Gastroesophageal sphincter (tissue), 4 donors: ENCODE results near the gene ZNF624. TPM values are rescaled to one million over a fixed set of nuclear protein-coding genes. Genes with fewer than 3 reads are reported as not detected.
"Not testable (repeated sequence)": the region's sequence is repeated elsewhere in the genome, so short reads cannot be mapped to it uniquely, and the experiment has no call there.

ENCODE experiments used
- ATAC-seq: fragments of 150-250 bp; one replicate; pipeline ENCODE4 v1.9.1; 2016; ENCODE audit warnings: mild to moderate bottlenecking, moderate library complexity
- H3K27ac ChIP-seq, 4 donors: fragments of 200-600 bp; sonication (generic) in 3 of 4; 1 replicate in 3 of 4; 2 replicates in 1 of 4; pipeline ENCODE4 v1.5.1; 2016 to 2019
- H3K27me3 ChIP-seq: fragments of 200-600 bp; sonication (generic); one replicate; pipeline ENCODE4 v1.5.1; 2019
- H3K36me3 ChIP-seq, 2 donors: fragments of 200-600 bp; sonication (generic); one replicate each; pipeline ENCODE4 v1.5.1; 2019; ENCODE audit warnings: control low read depth in 1 of 2
- H3K4me1 ChIP-seq, 3 donors: fragments of 200-600 bp; sonication (generic); 1 replicate in 2 of 3; 2 replicates in 1 of 3; pipeline ENCODE4 v1.5.1; 2016 to 2019; ENCODE audit warnings: control low read depth in 2 of 3
- H3K4me3 ChIP-seq, 2 donors: fragments of 200-600 bp; sonication (generic); one replicate each; pipeline ENCODE4 v1.5.1; 2019; ENCODE audit warnings: mild to moderate bottlenecking in 1 of 2, moderate library complexity in 1 of 2
- H3K9me3 ChIP-seq, 3 donors: fragments of 200-600 bp; sonication (generic); one replicate each; pipeline ENCODE4 v1.5.1; 2017 to 2019; ENCODE audit warnings: control low read depth in 2 of 3
- EP300 ChIP-seq: sonication (generic); formaldehyde crosslinking; IDR thresholded peaks from one replicate; pipeline ENCODE4 v1.6.1; 2017; ENCODE audit warnings: antibody characterized with exemption, mild to moderate bottlenecking
- POLR2A ChIP-seq, 2 donors: fragments of 450-650 bp; IDR thresholded peaks; one replicate each; pipeline ENCODE4 v1.6.1; 2017; ENCODE audit warnings: antibody characterized with exemption in 2 of 2, mild to moderate bottlenecking in 2 of 2, moderate library complexity in 1 of 2
- POLR2AphosphoS5 ChIP-seq: sonication (generic); formaldehyde crosslinking; IDR thresholded peaks from one replicate; pipeline ENCODE4 v1.6.1; 2017; ENCODE audit warnings: antibody characterized with exemption
- WGBS, 2 donors: methylation state at CpG; one replicate each; pipeline ENCODE4 v1.1.5; 2018; ENCODE audit warnings: low coverage in 1 of 2; 5-methylcytosine and 5-hydroxymethylcytosine counted together
- total RNA-seq, 4 donors: library from RNA; depleted of rRNA; stranded (reverse); fragments of >200 nt; gene quantifications; one replicate each; pipeline ENCODE4 v1.1.0, GENCODE V29; 2016
- TF ChIP-seq, protein P1 (sequence below), 4 experiments: fragments of 200-600 bp in 2 of 4; fragments of 450-650 bp in 2 of 4; sonication (generic) in 1 of 4; IDR thresholded peaks; one replicate each; pipeline ENCODE4 v1.5.1; 2017 to 2019; ENCODE audit warnings: antibody characterized with exemption in 4 of 4, mild to moderate bottlenecking in 2 of 4, moderate library complexity in 2 of 4

Gene ZNF624
- total RNA-seq, 4 donors from 2014 or later, result 3.0 to 4.4 (median 3.4) TPM

DNA sequence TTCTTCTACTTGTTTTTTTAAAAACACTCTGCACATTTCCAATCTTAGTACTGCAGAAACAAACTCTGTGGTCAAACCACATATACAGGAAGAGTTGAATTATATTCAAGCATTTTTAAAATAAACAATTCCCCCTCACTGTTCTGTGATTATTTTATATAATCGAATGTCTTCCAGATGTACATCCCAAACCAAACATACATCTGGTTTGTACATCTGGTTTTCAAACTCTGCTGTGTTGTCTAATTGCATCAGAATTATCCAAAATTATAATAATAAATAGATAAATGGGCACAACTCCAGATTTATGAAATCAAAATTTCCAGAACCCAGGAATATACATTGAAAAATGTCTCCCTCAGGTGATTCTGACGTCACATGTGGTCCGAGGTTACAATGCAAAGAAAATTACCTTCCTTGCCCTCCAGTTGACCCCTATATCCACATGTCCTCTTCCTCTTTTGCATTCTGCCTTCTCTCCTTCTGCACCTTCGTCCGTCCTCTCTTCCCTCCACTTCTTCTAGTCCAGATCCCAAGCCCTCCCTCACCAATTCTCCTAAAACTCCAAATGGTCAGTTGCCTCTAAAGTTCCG, 23.1 kb upstream of the ZNF624 start:
- TF ChIP-seq POLR2A (IDR thresholded peaks at IDR 0.05) (no peak), POLR2AphosphoS5 (no peak), EP300 (no peak)
- TF ChIP-seq, protein P1, sequence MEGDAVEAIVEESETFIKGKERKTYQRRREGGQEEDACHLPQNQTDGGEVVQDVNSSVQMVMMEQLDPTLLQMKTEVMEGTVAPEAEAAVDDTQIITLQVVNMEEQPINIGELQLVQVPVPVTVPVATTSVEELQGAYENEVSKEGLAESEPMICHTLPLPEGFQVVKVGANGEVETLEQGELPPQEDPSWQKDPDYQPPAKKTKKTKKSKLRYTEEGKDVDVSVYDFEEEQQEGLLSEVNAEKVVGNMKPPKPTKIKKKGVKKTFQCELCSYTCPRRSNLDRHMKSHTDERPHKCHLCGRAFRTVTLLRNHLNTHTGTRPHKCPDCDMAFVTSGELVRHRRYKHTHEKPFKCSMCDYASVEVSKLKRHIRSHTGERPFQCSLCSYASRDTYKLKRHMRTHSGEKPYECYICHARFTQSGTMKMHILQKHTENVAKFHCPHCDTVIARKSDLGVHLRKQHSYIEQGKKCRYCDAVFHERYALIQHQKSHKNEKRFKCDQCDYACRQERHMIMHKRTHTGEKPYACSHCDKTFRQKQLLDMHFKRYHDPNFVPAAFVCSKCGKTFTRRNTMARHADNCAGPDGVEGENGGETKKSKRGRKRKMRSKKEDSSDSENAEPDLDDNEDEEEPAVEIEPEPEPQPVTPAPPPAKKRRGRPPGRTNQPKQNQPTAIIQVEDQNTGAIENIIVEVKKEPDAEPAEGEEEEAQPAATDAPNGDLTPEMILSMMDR (IDR thresholded peaks at IDR 0.05), result no peak
- Histone ChIP-seq H3K9me3 (no peaks in the 10 kb centered on the region), H3K36me3 (no peaks in the 10 kb centered on the region), H3K4me3 (no peak overlapping the region), H3K27me3 (peaks cover 17% of the 10 kb centered on the region), H3K27ac (no peak overlapping the region), H3K4me1 (no peaks in the 10 kb centered on the region)
- ATAC-seq, result no peak
- 65 to 66% methylated on average over 5 to 6 of the region's 6 CpGs for WGBS, 2 donors

DNA sequence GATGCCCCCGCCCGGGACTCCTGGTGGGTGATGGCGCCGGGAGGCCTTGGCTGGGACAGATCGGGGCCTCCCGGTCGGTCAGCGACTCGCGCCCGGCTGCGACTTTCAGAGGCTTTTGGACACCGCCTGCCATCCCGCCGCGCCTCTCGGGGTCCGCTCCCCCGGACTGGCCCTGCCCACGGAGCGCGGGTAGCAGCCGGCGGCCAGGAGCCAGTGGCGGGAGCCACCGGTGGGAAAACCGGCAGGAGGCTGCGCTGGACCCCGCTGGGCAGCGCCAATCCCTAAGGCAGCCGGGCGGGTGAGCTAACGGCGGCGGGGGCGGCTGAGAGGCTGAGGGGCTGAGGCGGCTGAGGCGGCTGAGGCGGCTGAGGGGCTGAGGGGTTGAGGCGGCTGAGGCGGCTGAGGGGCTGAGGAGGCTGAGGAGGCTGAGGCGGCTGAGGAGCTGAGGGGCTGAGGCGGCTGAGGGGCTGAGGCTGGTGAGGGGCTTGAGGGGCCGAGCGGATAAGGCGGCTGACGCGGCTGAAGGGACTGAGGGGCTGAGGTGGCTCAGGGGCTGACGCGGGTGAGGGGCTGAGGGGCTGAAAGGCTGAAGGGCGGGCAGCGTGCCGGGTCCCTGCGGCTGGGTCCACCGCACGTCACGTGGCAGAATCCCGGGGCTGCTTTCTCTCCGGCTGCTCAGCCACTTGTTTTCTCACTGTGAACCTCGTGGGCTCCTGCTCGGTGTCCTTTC, 13.4 kb upstream of the ZNF624 start:
- peaks cover 66% of the 10 kb centered on the region for H3K27me3 ChIP-seq
- peak; percentile 48 for ATAC-seq
- not testable (repeated sequence) for H3K9me3 ChIP-seq, H3K36me3 ChIP-seq
- H3K4me3 ChIP-seq, result peak overlapping the region; percentile 35 to 54
- WGBS, 2 donors, result 0 to 2% methylated on average over 7 to 21 of the region's 61 CpGs
- peak overlapping the region in 1 of 4 donors; percentile 42 for H3K27ac ChIP-seq
- peaks cover 0 to 10% (median 5%) of the 10 kb centered on the region in 3 donors for H3K4me1 ChIP-seq

DNA sequence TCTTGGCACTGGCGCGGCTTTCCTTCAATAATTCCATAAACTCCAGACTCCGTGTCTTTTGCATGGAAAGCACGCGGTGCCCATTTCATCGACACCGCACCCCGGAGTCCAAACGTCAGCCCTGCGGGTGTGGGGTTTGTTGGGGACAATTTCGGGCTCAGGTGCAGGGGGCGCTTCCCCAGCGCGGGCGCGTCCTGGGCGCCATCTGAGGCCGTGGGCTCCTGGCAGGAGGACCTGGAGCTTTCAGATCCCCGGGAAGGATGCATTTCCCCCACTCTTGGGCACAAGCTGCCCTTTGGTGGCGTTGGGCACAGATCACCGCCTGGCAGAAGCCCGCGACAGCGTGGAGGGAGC, 12.9 kb upstream of the ZNF624 start:
- not testable (repeated sequence) for ATAC-seq, H3K27ac ChIP-seq, H3K9me3 ChIP-seq, H3K36me3 ChIP-seq
- H3K4me3 ChIP-seq, result peak overlapping the region; percentile 35 to 54
- WGBS, 2 donors, result no CpG with 5 or more reads among the region's 24 CpGs
- H3K4me1 ChIP-seq, result peaks cover 0 to 10% (median 5%) of the 10 kb centered on the region in 3 donors
- H3K27me3 ChIP-seq, result peaks cover 66% of the 10 kb centered on the region

DNA sequence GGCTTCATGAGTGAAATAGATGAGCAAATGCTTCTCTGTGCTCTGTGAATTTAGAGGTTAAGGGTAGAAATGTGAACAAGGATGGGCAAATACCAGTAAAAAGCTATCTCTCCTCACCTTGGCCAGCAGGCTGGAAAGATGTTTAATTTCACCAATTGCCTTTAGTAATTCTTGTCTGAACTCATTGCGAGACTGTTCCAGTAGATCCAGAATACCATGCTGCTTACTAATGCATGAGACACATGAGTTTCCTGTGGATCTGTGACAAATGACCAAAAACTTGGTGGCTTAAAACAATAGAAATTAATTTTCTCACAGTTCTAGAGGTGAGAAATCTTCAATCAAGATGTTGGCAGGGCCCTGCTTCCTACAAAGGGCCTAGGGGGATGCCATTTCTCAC, 9.3 kb upstream of the ZNF624 start:
- Histone ChIP-seq H3K9me3 (no peaks in the 10 kb centered on the region), H3K36me3 (no peaks in the 10 kb centered on the region), H3K4me1 (peaks cover 0 to 10% (median 5%) of the 10 kb centered on the region in 3 donors), H3K4me3 (no peak overlapping the region), H3K27ac (no peak overlapping the region), H3K27me3 (peaks cover 39% of the 10 kb centered on the region)
- 82 to 100% methylated on average over 1 of the region's 1 CpG for WGBS, 2 donors
- ATAC-seq, result no peak
- TF ChIP-seq EP300, result no peak
- no peak for TF ChIP-seq POLR2AphosphoS5
- no peak for TF ChIP-seq POLR2A (IDR thresholded peaks at IDR 0.05)
- TF ChIP-seq, protein P1 (IDR thresholded peaks at IDR 0.05), result no peak

DNA sequence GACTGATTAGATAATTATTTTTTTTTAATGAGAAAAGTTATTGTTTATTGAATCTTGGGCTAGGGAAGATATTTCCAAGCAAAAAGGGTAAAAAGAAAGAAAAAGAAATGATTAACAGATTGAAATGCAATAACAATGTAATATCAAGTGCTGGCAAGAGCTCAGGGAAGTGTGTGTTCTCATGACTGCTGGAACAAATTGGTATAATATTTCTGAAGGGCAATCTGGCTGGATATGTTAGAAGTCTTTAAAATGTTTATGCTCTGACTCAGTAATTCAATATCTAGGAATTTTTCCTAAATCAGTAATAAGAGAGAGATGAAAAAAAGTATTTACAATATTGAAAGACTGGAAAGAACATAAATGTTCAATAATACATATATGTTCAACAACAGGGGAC, 7.6 kb upstream of the ZNF624 start:
- TF ChIP-seq, protein P1 (IDR thresholded peaks at IDR 0.05), result no peak
- TF ChIP-seq POLR2A (IDR thresholded peaks at IDR 0.05), result no peak
- no peak for TF ChIP-seq EP300
- no peak for TF ChIP-seq POLR2AphosphoS5
- no peaks in the 10 kb centered on the region for H3K4me1 ChIP-seq

DNA sequence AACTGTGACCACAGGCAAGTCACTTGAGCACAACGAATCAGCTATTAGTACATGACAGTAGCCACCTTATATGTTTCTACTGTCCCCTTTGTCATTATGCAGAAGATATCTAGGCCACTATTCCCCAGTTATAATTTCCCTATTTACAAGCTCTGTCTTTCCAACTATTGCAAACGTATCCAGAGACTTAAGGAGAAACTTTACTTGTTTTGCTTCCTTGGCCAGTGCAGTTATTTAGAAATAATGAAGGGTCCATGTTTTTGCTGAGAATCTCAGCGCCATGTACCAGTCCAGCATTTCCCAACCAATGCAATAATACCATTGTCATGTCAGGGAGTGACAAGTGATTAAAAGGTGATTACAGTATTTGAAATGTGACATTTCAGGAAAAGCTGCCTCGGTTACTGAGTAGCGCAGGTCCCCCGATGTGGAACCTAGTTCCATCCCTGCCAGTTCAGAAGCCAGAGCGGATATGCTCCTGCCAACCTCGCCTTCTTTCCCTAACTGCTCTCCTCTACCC, 743 bp downstream of the ZNF624 start:
- peaks cover 0 to 19% (median 4%) of the 10 kb centered on the region in 3 donors for H3K4me1 ChIP-seq
- peaks cover 0 to 5% of the 10 kb centered on the region in 2 donors for H3K36me3 ChIP-seq
- H3K27me3 ChIP-seq, result no peaks in the 10 kb centered on the region
- peak overlapping the region; percentile 57 to 78 for H3K4me3 ChIP-seq
- WGBS, 2 donors, result 7 to 10% methylated on average over 5 to 6 of the region's 8 CpGs
- no peaks in the 10 kb centered on the region for H3K9me3 ChIP-seq
- TF ChIP-seq, protein P1 (IDR thresholded peaks at IDR 0.05), result no peak
- TF ChIP-seq POLR2A (IDR thresholded peaks at IDR 0.05) (no peak), EP300 (no peak), POLR2AphosphoS5 (no peak)
- no peak for ATAC-seq
- H3K27ac ChIP-seq, result peak overlapping the region; percentile 91 to 97 (median 92)

More for the DNA sequence above, 7.6 kb upstream of the ZNF624 start:
- no peak overlapping the region for H3K4me3 ChIP-seq
- H3K27me3 ChIP-seq, result peaks cover 27% of the 10 kb centered on the region
- H3K36me3 ChIP-seq, result no peaks in the 10 kb centered on the region
- H3K27ac ChIP-seq, result no peak overlapping the region
- no peak for ATAC-seq
- H3K9me3 ChIP-seq, result no peaks in the 10 kb centered on the region
